ENCODE results near the gene BHLHA9.

GRCh38 chr17:1239210-1239609 is 31.0 kb upstream of the BHLHA9 start:
- no peak for TF ChIP-seq TAF1 (IDR thresholded peaks at IDR 0.05; ENCODE audit: borderline replicate concordance, insufficient read depth, low read length)
- TF ChIP-seq FOXP2 (optimal IDR thresholded peaks at IDR 0.05; ENCODE audit: borderline replicate concordance, extremely low read depth, extremely low read length, insufficient read depth), result no peak
